Esophagus (tissue), 2 donors: ENCODE measurements around the gene UBE2H. TPM values are rescaled to one million over a fixed set of nuclear protein-coding genes. Genes with fewer than 3 reads are reported as not detected.
"Not testable (repeated sequence)": the region's sequence is repeated elsewhere in the genome, so short reads cannot be mapped to it uniquely, and the experiment has no call there.

Source experiments
- H3K27ac ChIP-seq, 2 donors: one replicate each; pipeline ENCODE4 v1.5.1; 2013; ENCODE audit warnings: low read depth in 2 of 2, mild to moderate bottlenecking in 2 of 2, inconsistent platforms in 1 of 2, low read length in 1 of 2, moderate library complexity in 1 of 2
- H3K27me3 ChIP-seq, 2 donors: one replicate each; pipeline ENCODE4 v1.6.1; 2013; ENCODE audit warnings: low read length in 2 of 2, control low read depth in 1 of 2, mild to moderate bottlenecking in 1 of 2; ENCODE audit not compliant: insufficient read depth in 2 of 2, control insufficient read depth in 1 of 2
- H3K36me3 ChIP-seq, 2 donors: one replicate each; pipeline ENCODE4 v1.6.1; 2013; ENCODE audit warnings: low read length in 1 of 2; ENCODE audit not compliant: control insufficient read depth in 2 of 2, insufficient read depth in 2 of 2
- H3K4me1 ChIP-seq, 2 donors: one replicate each; pipeline ENCODE4 v1.6.1; 2013; ENCODE audit warnings: low read length in 1 of 2; ENCODE audit not compliant: control insufficient read depth in 2 of 2, insufficient read depth in 2 of 2
- H3K4me3 ChIP-seq, 2 donors: one replicate each; pipeline ENCODE4 v1.5.1; 2013; ENCODE audit warnings: low read length in 2 of 2, mild to moderate bottlenecking in 2 of 2, low read depth in 1 of 2, moderate library complexity in 1 of 2
- H3K9me3 ChIP-seq, 2 donors: one replicate each; pipeline ENCODE4 v1.6.1; 2013; ENCODE audit warnings: mild to moderate bottlenecking in 2 of 2, low read depth in 1 of 2, low read length in 1 of 2, moderate library complexity in 1 of 2; ENCODE audit not compliant: control insufficient read depth in 2 of 2, insufficient read depth in 1 of 2
- WGBS, 2 donors: extraction: QIAGEN DNeasy Blood & Tissue Kit; methylation state at CpG; one replicate each; pipeline ENCODE4 v1.1.7; 2013; 5-methylcytosine and 5-hydroxymethylcytosine counted together
- polyA plus RNA-seq, 2 donors: library from polyadenylated mRNA; stranded (reverse); fragments of 200-250 nt; gene quantifications; one replicate each; pipeline ENCODE4 v1.2.3, GENCODE V29; 2013
- donor health status: healthy with polysubstance abuse.
- donor health status: Bipolar disorder and iron deficiency.

Gene UBE2H
- polyA plus RNA-seq, 2 donors = 31.1 to 51.1 TPM

- Histone ChIP-seq H3K4me3 (no peak overlapping the region), H3K27ac (no peak overlapping the region), H3K9me3 (no peaks in the 10 kb centered on the region), H3K4me1 (no peaks in the 10 kb centered on the region), H3K36me3 (no peaks in the 10 kb centered on the region), H3K27me3 (no peaks in the 10 kb centered on the region)
- WGBS, 2 donors = 79 to 86% methylated on average over 17 of the region's 17 CpGs
These were observed 149.1 kb downstream of the UBE2H start for GRCh38 chr7:129803546-129804081.

GRCh38 chr7:129801882-129802281, 150.9 kb downstream of the UBE2H start:
- Histone ChIP-seq H3K36me3 (no peaks in the 10 kb centered on the region), H3K4me3 (no peak overlapping the region), H3K27me3 (no peaks in the 10 kb centered on the region), H3K4me1 (no peaks in the 10 kb centered on the region), H3K27ac (no peak overlapping the region), H3K9me3 (no peaks in the 10 kb centered on the region)
- 58 to 60% methylated on average over 5 of the region's 5 CpGs for WGBS, 2 donors

- no peaks in the 10 kb centered on the region for H3K27me3 ChIP-seq
- 90 to 91% methylated on average over 7 of the region's 7 CpGs for WGBS, 2 donors
These were observed 151.9 kb downstream of the UBE2H start for GRCh38 chr7:129800901-129801300.

GRCh38 chr7:129799350-129799955, 153.3 kb downstream of the UBE2H start:
- no peak overlapping the region for H3K4me3 ChIP-seq
- H3K36me3 ChIP-seq = no peaks in the 10 kb centered on the region
- no peaks in the 10 kb centered on the region for H3K27me3 ChIP-seq
- H3K27ac ChIP-seq = no peak overlapping the region
- no peaks in the 10 kb centered on the region for H3K9me3 ChIP-seq
- H3K4me1 ChIP-seq = no peaks in the 10 kb centered on the region
- WGBS, 2 donors = 85% methylated on average over 13 of the region's 13 CpGs

More at GRCh38 chr7:129800901-129801300, 151.9 kb downstream of the UBE2H start:
- H3K27ac ChIP-seq = no peak overlapping the region
- H3K4me1 ChIP-seq = no peaks in the 10 kb centered on the region
- no peaks in the 10 kb centered on the region for H3K9me3 ChIP-seq
- H3K36me3 ChIP-seq = no peaks in the 10 kb centered on the region
- no peak overlapping the region for H3K4me3 ChIP-seq

GRCh38 chr7:129798616-129799349, 154.0 kb downstream of the UBE2H start:
- H3K4me3 ChIP-seq = no peak overlapping the region
- no peaks in the 10 kb centered on the region for H3K36me3 ChIP-seq
- H3K27me3 ChIP-seq = no peaks in the 10 kb centered on the region
- no peak overlapping the region for H3K27ac ChIP-seq
- 92 to 93% methylated on average over 16 of the region's 16 CpGs for WGBS, 2 donors
- H3K4me1 ChIP-seq = no peaks in the 10 kb centered on the region
- H3K9me3 ChIP-seq = no peaks in the 10 kb centered on the region

GRCh38 chr7:129797214-129797789, 155.5 kb downstream of the UBE2H start:
- 64 to 72% methylated on average over 7 of the region's 7 CpGs for WGBS, 2 donors
- H3K4me1 ChIP-seq = no peaks in the 10 kb centered on the region
- no peak overlapping the region for H3K27ac ChIP-seq
- no peaks in the 10 kb centered on the region for H3K36me3 ChIP-seq
- no peak overlapping the region for H3K4me3 ChIP-seq
- no peaks in the 10 kb centered on the region for H3K27me3 ChIP-seq
- H3K9me3 ChIP-seq = no peaks in the 10 kb centered on the region

GRCh38 chr7:129796186-129796775, 156.5 kb downstream of the UBE2H start:
- Histone ChIP-seq H3K4me3 (no peak overlapping the region), H3K36me3 (no peaks in the 10 kb centered on the region), H3K27ac (no peak overlapping the region), H3K9me3 (no peaks in the 10 kb centered on the region), H3K27me3 (no peaks in the 10 kb centered on the region), H3K4me1 (no peaks in the 10 kb centered on the region)
- 82 to 83% methylated on average over 9 of the region's 9 CpGs for WGBS, 2 donors

GRCh38 chr7:129794461-129794860, 158.3 kb downstream of the UBE2H start:
- not testable (repeated sequence) for H3K4me3 ChIP-seq, H3K36me3 ChIP-seq, H3K27ac ChIP-seq, H3K4me1 ChIP-seq, H3K9me3 ChIP-seq, H3K27me3 ChIP-seq
- 89% methylated on average over 9 of the region's 9 CpGs for WGBS, 2 donors

GRCh38 chr7:129793506-129794310, 159.1 kb downstream of the UBE2H start:
- Histone ChIP-seq H3K9me3 (no peaks in the 10 kb centered on the region), H3K27ac (no peak overlapping the region), H3K4me1 (no peaks in the 10 kb centered on the region), H3K36me3 (no peaks in the 10 kb centered on the region), H3K27me3 (no peaks in the 10 kb centered on the region), H3K4me3 (no peak overlapping the region)
- 74 to 77% methylated on average over 9 of the region's 9 CpGs for WGBS, 2 donors
